ENCODE data around the gene TBK1. TPM values are rescaled to one million over a fixed set of nuclear protein-coding genes. Genes with fewer than 3 reads are reported as not detected.

Gene TBK1
- total RNA-seq, 1 donor from 2014 or later, result 15.8 TPM

GRCh38 chr12:64545081-64545382 is 93.1 kb downstream of the TBK1 start:
- H3K9me3 Mint-ChIP-seq (ENCODE audit: unreplicated experiment), result no peaks in the 10 kb centered on the region
- H3K27me3 Mint-ChIP-seq (ENCODE audit: unreplicated experiment), result peaks cover 4% of the 10 kb centered on the region
- no peak for TF ChIP-seq CTCF (IDR thresholded peaks at IDR 0.05; ENCODE audit: partially characterized antibody, unreplicated experiment)
- H3K36me3 Mint-ChIP-seq (ENCODE audit: unreplicated experiment), result no peaks in the 10 kb centered on the region
- no peak overlapping the region for H3K4me3 Mint-ChIP-seq (ENCODE audit: unreplicated experiment)
- no peak for DNase-seq
- H3K4me1 Mint-ChIP-seq (ENCODE audit: low read depth, unreplicated experiment), result peaks cover 10% of the 10 kb centered on the region
- H3K27ac Mint-ChIP-seq (ENCODE audit: unreplicated experiment), result peak overlapping the region; percentile 14

- no peaks in the 10 kb centered on the region for H3K9me3 Mint-ChIP-seq (ENCODE audit: unreplicated experiment)
- H3K4me3 Mint-ChIP-seq (ENCODE audit: unreplicated experiment), result no peak overlapping the region
Observed at GRCh38 chr12:64549108-64549507, 97.2 kb downstream of the TBK1 start.

GRCh38 chr12:64550755-64551154 is 98.8 kb downstream of the TBK1 start:
- Mint-ChIP-seq H3K9me3 (ENCODE audit: unreplicated experiment) (peaks cover under 1% of the 10 kb centered on the region), H3K4me1 (ENCODE audit: low read depth, unreplicated experiment) (peaks cover 4% of the 10 kb centered on the region), H3K27ac (ENCODE audit: unreplicated experiment) (no peak overlapping the region), H3K36me3 (ENCODE audit: unreplicated experiment) (no peaks in the 10 kb centered on the region), H3K4me3 (ENCODE audit: unreplicated experiment) (no peak overlapping the region), H3K27me3 (ENCODE audit: unreplicated experiment) (peaks cover under 1% of the 10 kb centered on the region)
- no peak for TF ChIP-seq CTCF (IDR thresholded peaks at IDR 0.05; ENCODE audit: partially characterized antibody, unreplicated experiment)
- no peak for DNase-seq

More at GRCh38 chr12:64549108-64549507, 97.2 kb downstream of the TBK1 start:
- Mint-ChIP-seq H3K27me3 (ENCODE audit: unreplicated experiment) (no peaks in the 10 kb centered on the region), H3K27ac (ENCODE audit: unreplicated experiment) (no peak overlapping the region), H3K36me3 (ENCODE audit: unreplicated experiment) (no peaks in the 10 kb centered on the region), H3K4me1 (ENCODE audit: low read depth, unreplicated experiment) (peaks cover 10% of the 10 kb centered on the region)
- DNase-seq, result no peak
- TF ChIP-seq CTCF (IDR thresholded peaks at IDR 0.05; ENCODE audit: partially characterized antibody, unreplicated experiment), result no peak

GRCh38 chr12:64551676-64552075 is 99.8 kb downstream of the TBK1 start:
- no peak for TF ChIP-seq CTCF (IDR thresholded peaks at IDR 0.05; ENCODE audit: partially characterized antibody, unreplicated experiment)
- Mint-ChIP-seq H3K27ac (ENCODE audit: unreplicated experiment) (no peak overlapping the region), H3K9me3 (ENCODE audit: unreplicated experiment) (peaks cover 1% of the 10 kb centered on the region), H3K27me3 (ENCODE audit: unreplicated experiment) (peaks cover 2% of the 10 kb centered on the region), H3K4me3 (ENCODE audit: unreplicated experiment) (no peak overlapping the region), H3K36me3 (ENCODE audit: unreplicated experiment) (no peaks in the 10 kb centered on the region), H3K4me1 (ENCODE audit: low read depth, unreplicated experiment) (peaks cover 4% of the 10 kb centered on the region)
- no peak for DNase-seq

Other genes with a start within 250 kb of the TBK1 start
- 3.4 TPM for gene KICS2, start 229.8 kb upstream of the TBK1 start, total RNA-seq (ENCODE audit: unreplicated experiment)
- gene C12orf56, start 61.4 kb upstream of the TBK1 start, total RNA-seq (ENCODE audit: unreplicated experiment), result 1.8 TPM
- 108 TPM for gene XPOT, start 47.7 kb upstream of the TBK1 start, total RNA-seq (ENCODE audit: unreplicated experiment)
- gene RASSF3, start 158.4 kb downstream of the TBK1 start, total RNA-seq (ENCODE audit: unreplicated experiment), result 28.2 TPM

Measured in glutamatergic neuron (in vitro differentiated cells).